ENCODE results near the gene DAAM2. TPM values are rescaled to one million over a fixed set of nuclear protein-coding genes. Genes with fewer than 3 reads are reported as not detected.

Gene DAAM2
- total RNA-seq, 4 donors from 2014 or later: 3.7 to 55.9 (median 11.9) TPM

DNA sequence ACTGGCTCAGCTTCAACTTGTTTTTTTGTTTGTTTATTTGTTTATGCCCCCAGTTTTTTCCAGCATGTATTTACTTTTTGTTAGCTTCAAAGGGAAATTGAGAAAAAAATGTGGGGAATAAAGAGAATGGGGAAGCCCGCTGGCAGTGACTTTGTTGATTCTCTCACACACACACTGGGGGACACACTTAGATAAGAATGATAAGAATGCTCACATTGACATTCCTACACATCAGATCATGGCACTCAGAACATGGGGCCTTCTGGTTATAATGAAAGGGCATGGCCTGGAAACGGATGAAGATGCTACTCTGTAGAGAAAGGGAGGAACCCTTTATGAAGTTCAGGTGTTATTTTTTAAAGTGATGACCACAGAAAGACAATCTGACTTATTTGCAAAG is 15.6 kb upstream of the DAAM2 start:
- TF ChIP-seq, protein P1, sequence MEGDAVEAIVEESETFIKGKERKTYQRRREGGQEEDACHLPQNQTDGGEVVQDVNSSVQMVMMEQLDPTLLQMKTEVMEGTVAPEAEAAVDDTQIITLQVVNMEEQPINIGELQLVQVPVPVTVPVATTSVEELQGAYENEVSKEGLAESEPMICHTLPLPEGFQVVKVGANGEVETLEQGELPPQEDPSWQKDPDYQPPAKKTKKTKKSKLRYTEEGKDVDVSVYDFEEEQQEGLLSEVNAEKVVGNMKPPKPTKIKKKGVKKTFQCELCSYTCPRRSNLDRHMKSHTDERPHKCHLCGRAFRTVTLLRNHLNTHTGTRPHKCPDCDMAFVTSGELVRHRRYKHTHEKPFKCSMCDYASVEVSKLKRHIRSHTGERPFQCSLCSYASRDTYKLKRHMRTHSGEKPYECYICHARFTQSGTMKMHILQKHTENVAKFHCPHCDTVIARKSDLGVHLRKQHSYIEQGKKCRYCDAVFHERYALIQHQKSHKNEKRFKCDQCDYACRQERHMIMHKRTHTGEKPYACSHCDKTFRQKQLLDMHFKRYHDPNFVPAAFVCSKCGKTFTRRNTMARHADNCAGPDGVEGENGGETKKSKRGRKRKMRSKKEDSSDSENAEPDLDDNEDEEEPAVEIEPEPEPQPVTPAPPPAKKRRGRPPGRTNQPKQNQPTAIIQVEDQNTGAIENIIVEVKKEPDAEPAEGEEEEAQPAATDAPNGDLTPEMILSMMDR (IDR thresholded peaks at IDR 0.05): no peak
- no peak for TF ChIP-seq POLR2A (IDR thresholded peaks at IDR 0.05)
- Histone ChIP-seq H3K27me3 (no peaks in the 10 kb centered on the region), H3K36me3 (no peaks in the 10 kb centered on the region), H3K4me3 (no peak overlapping the region), H3K9me3 (no peaks in the 10 kb centered on the region), H3K27ac (peak overlapping the region in 1 of 4 donors; percentile 60), H3K4me1 (peaks cover 0 to 9% (median 0%) of the 10 kb centered on the region in 3 donors)
- 49 to 60% methylated on average over 2 of the region's 2 CpGs for WGBS, 2 donors
- intact Hi-C loops (cut with DNase I): no loop called here
- no peak for DNase-seq

DNA sequence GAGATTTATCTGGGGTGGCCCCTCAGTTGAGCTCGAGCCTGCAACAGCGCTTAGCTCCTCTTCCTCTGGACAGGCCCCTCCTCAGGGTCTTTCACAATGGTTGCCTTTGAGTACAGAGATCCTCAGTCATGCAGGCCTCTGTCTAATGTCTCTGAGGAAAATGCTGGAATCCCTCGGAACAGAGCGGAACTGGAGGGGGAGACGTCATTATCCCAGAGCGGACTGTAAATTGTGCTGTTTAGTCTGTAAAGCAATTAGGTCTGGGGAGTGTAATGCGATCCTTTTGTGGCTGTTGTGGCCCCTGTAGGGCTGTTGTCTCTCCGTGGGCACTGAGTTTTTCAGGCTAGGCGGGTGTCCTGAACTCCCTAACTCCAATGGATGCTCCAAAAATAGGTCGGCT is 15.0 kb upstream of the DAAM2 start:
- H3K9me3 ChIP-seq: no peaks in the 10 kb centered on the region
- intact Hi-C loops (cut with DNase I): no loop called here
- no peak for TF ChIP-seq POLR2A (IDR thresholded peaks at IDR 0.05)
- TF ChIP-seq, protein P1 (IDR thresholded peaks at IDR 0.05): no peak

DNA sequence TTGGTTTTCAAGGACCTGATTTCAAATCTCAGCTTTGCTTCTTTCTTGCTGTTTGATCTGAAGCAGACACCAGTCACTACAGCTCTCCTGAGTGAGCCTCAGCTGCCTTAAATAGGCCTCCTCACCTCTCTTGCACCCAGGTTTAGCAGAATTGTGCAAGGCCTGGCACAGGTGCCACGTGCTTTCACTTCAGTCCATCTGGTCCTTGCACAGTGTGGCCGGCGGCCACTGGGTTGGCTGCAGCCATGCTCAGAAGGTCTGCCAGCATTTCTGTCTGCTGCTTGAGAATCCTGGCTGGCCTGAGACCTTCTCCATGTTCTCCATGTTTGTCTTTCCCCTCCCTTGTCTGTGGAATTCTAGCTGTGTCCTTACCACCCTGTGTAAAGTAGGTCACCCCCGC is 14.5 kb upstream of the DAAM2 start:
- no peak for TF ChIP-seq POLR2A (IDR thresholded peaks at IDR 0.05)
- TF ChIP-seq, protein P1 (IDR thresholded peaks at IDR 0.05): no peak
- no peak for DNase-seq
- no peaks in the 10 kb centered on the region for H3K36me3 ChIP-seq
- H3K4me3 ChIP-seq: no peak overlapping the region
- H3K27ac ChIP-seq: peak overlapping the region in 3 of 4 donors; percentile 1 to 60 (median 28)
- no peaks in the 10 kb centered on the region for H3K27me3 ChIP-seq
- peaks cover 0 to 9% (median 0%) of the 10 kb centered on the region in 3 donors for H3K4me1 ChIP-seq
- intact Hi-C loops (cut with DNase I): no loop called here
- WGBS, 2 donors: 57 to 79% methylated on average over 4 of the region's 4 CpGs
- no peaks in the 10 kb centered on the region for H3K9me3 ChIP-seq

More for the DNA sequence above, 15.0 kb upstream of the DAAM2 start:
- H3K4me1 ChIP-seq: peaks cover 0 to 9% (median 0%) of the 10 kb centered on the region in 3 donors
- peak overlapping the region in 2 of 4 donors; percentile 1 to 60 for H3K27ac ChIP-seq
- DNase-seq: no peak
- 63 to 67% methylated on average over 3 to 9 of the region's 10 CpGs for WGBS, 2 donors
- H3K4me3 ChIP-seq: no peak overlapping the region
- H3K27me3 ChIP-seq: no peaks in the 10 kb centered on the region
- no peaks in the 10 kb centered on the region for H3K36me3 ChIP-seq

DNA sequence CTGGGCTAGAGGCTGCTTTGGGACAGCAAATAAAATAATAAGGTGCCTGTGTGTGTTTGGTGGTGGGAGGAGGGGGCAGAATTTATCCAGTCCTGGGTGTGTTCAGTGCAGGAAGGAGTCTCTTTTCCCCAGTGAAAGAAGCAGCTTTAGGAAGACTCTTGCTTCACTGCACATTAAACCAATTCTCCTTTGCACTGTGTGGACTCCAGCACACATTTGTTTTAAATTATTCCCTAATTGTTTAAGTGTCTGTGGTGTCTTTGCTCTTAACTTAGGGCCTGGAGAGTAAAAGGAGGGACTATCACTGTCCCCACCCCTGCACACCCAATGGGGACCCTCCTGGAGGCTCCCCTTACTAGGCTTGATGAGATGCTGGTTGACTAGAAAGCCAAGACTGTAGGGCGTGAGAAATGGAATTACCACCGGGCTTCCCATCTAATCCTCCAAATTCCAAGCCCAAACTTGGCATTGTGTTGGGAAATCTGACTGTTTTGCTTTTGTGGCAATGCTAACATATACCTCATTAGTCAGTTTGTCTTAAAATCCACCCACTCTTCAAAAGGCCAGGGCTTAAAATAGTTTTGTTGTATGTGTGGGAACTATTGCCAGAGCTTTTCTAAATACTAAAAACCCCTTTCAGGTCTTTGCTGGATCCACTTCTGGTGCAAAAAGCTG is 13.5 kb upstream of the DAAM2 start:
- intact Hi-C loops (cut with DNase I): no loop called here
- no peak overlapping the region for H3K4me3 ChIP-seq
- no peaks in the 10 kb centered on the region for H3K27me3 ChIP-seq
- H3K4me1 ChIP-seq: peaks cover 0 to 9% (median 0%) of the 10 kb centered on the region in 3 donors
- H3K36me3 ChIP-seq: no peaks in the 10 kb centered on the region
- no peak for TF ChIP-seq POLR2A (IDR thresholded peaks at IDR 0.05)
- TF ChIP-seq, protein P1 (IDR thresholded peaks at IDR 0.05): no peak
- no peaks in the 10 kb centered on the region for H3K9me3 ChIP-seq
- no peak for DNase-seq
- H3K27ac ChIP-seq: peak overlapping the region in 3 of 4 donors; percentile 25 to 60 (median 28)
- WGBS, 2 donors: 28 to 42% methylated on average over 2 of the region's 2 CpGs

DNA sequence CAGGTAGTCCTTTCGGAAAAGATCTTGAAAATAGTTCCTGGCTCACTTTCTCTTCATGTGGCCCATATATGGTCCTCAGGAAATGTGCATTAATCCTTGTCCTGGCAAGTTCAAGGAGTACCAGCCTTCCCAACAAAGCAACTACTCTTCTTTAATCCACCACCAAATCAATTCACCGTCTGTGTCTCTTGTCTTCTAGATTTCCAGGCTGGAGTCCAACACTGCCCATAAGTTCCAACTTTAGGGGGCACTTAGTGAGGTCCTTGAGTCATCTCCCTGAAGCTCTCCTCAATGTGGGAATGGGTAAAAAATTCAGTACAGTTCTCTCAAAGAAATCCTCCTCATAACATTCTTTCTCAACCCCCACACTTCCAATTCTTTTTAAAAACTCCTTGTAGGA is 6.9 kb upstream of the DAAM2 start:
- no peaks in the 10 kb centered on the region for H3K9me3 ChIP-seq
- intact Hi-C loops (cut with DNase I): no loop called here
- H3K4me1 ChIP-seq: no peaks in the 10 kb centered on the region
- no peaks in the 10 kb centered on the region for H3K36me3 ChIP-seq
- no peak for TF ChIP-seq POLR2A (IDR thresholded peaks at IDR 0.05)
- TF ChIP-seq, protein P1 (IDR thresholded peaks at IDR 0.05): no peak
- DNase-seq: no peak
- H3K27me3 ChIP-seq: no peaks in the 10 kb centered on the region
- H3K27ac ChIP-seq: no peak overlapping the region
- WGBS, 2 donors: 42 to 54% methylated on average over 2 of the region's 2 CpGs
- no peak overlapping the region for H3K4me3 ChIP-seq

Measured in esophagus squamous epithelium (tissue), 5 donors.